Renal cortex interstitium (tissue), 11 donors: ENCODE measurements around the gene PCP4L1. TPM values are rescaled to one million over a fixed set of nuclear protein-coding genes. Genes with fewer than 3 reads are reported as not detected.
"Not testable (repeated sequence)": the region's sequence is repeated elsewhere in the genome, so short reads cannot be mapped to it uniquely, and the experiment has no call there.

Experiments
- DNase-seq, 11 donors: peaks; one replicate each; pipeline ENCODE4 v3.0.0-alpha.2; 2013; ENCODE audit warnings: low read depth in 9 of 11, low spot score in 4 of 11; ENCODE audit errors: extremely low read depth in 1 of 11
- polyA plus RNA-seq, 3 donors: library from polyadenylated mRNA; unstranded; fragments of 120-200 nt; gene quantifications; one replicate each; pipeline ENCODE4 v1.2.1, GENCODE V29; 2013; ENCODE audit not compliant: insufficient read length in 3 of 3

Gene PCP4L1
- polyA plus RNA-seq, 3 donors = 1.0 to 1.7 (median 1.0) TPM

- DNase-seq = no peak
Measured at GRCh38 chr1:161226759-161227158, 31.8 kb upstream of the PCP4L1 start.

GRCh38 chr1:161227196-161227871, 31.2 kb upstream of the PCP4L1 start:
- peak in 9 of 11 donors; percentile 52 to 74 (median 67) for DNase-seq

DNA sequence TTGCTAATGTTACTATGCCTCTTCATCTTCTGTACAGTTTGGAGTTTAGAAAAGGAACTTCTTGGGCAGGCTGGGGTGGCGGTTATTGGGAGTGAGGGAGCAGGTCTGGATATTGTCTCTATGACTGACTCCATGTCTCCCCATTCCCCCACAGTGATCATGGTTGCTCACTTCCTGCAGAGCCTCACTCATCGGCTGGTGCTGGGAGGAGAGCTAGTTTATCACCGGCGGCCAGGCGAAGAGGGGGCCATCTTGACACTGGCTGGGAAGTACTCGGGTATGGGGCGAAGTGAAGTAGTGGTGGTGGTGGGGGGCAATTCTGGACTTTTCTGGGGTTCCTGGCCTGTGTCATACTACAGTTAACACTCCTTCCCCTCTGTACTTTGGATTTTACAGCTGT, 30.5 kb upstream of the PCP4L1 start:
- no peak for DNase-seq

DNA sequence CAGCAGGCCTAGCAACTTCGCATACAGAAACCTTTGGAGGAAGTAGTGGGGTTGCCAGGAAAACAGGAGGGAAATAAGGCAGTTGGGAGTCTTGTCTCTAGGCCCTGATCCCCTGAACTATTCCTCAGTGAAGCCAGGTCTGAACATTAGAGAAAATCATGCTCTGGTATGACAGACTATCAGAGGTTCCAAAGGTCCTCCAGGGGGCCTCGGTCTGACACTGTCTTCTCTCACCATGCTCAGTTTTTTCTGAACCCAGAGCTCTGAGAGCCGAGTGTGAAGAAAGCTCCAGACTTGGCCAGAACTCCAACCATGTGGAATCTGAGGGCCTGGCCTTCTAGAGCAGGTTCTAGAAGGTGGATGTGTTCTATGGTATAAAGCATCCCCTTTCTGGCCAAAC, 28.6 kb upstream of the PCP4L1 start:
- DNase-seq = no peak

DNA sequence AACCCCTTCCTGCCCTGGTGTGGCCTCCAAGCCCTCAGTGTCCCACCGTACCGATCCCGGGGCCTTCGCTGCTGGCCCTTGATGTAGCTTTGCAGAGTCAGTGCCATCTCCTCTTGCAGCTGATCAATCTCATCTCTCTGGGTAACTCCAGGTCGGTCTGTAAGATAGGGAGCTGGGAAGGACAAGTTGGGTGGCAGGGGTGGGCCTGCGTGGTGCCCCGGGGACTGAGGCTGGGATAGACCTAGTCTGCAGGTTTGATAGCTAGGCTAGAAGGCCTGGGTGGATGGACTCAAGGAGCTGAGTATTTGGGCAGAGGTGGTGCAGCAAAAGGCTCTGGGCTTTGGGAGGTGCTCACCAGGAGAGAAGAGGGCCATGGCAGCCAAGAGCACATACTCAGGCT, 27.8 kb upstream of the PCP4L1 start:
- DNase-seq = no peak

DNA sequence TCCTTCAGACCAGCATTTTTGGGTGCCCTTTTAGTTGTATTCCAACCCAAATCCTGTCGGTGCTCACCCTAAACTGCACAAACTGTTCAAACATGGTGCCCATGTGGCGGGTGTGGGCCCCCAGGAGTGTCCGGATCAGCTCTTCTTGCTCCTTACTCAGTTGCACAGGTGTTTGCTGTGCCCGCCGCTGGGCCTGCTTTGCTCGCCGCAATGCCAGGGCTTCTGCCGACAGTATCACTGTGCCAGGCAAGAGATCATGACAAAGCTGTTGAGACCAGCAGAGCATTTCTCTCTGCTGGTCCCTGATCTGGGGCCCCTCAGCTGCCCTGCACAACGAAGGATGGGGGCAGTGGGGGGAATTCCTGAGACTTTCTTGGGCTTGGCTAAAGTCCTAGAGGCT, 25.4 kb upstream of the PCP4L1 start:
- DNase-seq = no peak

- DNase-seq = no peak
Measured at GRCh38 chr1:161235957-161236775, 22.4 kb upstream of the PCP4L1 start.

- DNase-seq = no peak
Measured at GRCh38 chr1:161238039-161238473, 20.5 kb upstream of the PCP4L1 start, which contains the start of gene NR1I3. Gene NR1I3 (minus strand): TSS chr1:161238203. CDS start chr1:161236565, 1,638 bp downstream.

GRCh38 chr1:161241682-161242081, 16.9 kb upstream of the PCP4L1 start:
- no peak for DNase-seq

- DNase-seq = no peak
Measured at GRCh38 chr1:161242313-161242712, 16.2 kb upstream of the PCP4L1 start.

GRCh38 chr1:161244888-161245287, 13.7 kb upstream of the PCP4L1 start:
- DNase-seq = no peak

- not testable (repeated sequence) for DNase-seq
Measured at GRCh38 chr1:161250100-161250499, 8.4 kb upstream of the PCP4L1 start.

DNA sequence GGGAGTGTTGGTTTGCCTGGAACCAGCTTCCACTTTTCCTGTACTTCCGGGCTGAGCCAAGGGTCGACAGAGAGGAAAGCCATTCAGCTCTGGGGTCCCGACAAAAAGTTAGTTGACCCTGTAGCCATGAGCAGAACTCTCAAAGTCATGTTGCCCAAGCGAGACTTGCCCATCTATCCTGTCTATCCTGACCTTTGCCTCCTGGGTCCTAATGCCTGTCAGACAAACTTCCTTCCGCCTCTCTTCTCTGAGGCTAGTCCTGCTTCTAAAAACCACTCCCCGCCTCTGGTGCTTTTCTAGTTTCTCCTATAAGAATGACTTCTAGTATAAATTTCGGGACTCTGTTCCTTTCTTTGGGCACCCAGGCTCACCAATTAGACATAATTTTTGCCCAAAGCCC, 7.7 kb upstream of the PCP4L1 start:
- DNase-seq = no peak

DNA sequence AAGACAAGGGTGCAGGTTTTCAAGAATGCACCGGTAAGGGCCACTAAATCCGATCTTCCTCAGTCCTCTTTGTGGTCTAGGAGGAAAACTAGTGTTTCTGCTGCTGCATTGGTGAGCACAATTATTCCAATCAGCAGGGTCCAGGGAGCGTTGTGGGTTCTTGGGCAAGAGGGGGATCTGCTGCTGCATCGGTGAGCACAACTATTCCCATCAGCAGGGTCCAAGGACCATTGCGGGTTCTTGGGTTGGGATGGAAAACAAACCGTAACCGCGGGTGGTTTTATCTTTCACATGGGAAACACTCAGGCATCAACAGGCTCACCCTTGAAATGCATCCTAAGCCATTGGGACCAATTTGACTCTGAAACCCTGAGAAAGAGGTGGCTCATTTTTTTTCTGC, 7.0 kb upstream of the PCP4L1 start:
- no peak for DNase-seq

DNA sequence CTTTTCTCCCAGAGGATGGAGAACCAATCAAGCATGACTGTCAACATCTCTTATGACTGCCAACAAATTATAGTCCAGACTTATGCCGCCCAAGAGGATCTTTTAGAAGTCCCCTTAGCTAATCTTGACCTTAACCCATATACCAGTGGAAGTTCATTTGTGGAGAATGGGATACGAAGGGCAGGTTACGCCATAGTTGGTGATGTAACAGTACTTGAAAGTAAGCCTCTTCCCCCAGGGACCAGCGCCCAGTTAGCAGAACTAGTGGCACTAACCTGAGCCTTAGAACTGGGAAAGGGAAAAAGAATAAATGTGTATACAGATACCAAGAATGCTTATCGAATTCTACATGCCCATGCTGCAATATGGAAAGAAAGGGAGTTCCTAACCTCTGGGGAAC, 3.2 kb upstream of the PCP4L1 start:
- DNase-seq = not testable (repeated sequence)

DNA sequence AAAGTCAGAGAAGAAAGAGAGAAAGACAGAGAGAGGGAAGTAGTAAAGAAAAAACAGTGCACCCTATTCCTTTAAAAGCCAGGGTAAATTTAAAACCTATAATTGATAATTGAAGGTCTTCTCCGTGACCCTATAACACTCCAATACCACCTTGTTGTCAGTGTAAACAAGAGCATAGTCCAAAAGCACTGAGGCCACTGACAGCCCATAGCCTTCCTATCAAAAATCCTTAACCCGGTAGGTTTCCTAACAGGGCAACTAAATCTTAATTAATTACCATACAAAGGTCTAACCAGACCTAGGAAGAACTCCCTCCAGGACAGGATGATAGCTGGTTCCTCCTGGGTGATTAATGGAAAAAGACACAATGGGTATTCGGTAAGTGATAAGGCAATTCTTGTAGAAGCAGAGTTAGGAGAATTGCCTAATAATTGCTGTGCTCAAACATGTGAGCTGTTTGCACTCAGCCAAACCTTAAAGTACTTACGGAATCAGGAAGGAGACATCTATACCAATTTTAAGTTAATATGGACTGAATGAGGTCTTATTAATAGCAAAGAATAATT, 2.5 kb upstream of the PCP4L1 start:
- DNase-seq = not testable (repeated sequence)

DNA sequence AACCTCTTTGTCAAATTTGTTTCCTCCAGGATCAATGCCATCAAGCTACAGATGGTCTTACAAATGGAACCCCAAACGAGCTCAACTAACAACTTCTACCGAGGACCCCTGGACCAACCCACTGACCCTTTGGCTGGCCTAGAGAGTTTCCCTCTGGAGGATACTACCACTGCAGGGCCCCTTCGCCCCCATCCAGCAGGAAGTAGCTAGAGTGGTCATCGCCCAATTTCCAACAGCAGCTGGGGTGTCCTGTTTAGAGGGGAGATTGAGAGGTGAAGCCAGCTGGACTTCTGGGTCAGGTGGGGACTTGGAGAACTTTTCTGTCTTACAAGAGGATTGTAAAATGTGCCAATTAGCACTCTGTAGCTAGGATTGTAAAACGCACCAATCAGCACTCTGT, 1.4 kb upstream of the PCP4L1 start:
- DNase-seq = not testable (repeated sequence)

DNA sequence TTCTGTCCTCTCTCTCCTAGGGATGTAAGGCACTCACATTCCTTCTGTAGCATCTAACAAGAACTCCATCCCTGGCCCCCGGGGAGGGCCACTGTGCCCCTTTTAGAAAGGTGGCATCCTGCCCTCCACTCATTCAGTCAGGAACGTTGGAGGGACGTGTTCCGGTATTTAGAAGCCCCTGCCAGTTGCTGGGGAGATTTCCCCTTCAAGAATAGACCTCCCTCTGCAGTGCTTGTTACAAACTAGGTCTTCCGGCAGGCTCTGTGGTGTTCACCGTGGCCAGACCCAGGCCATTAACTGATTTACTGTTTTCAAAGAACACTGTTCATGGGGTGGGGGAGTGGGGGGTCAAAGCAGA, 779 bp downstream of the PCP4L1 start:
- no peak for DNase-seq

GRCh38 chr1:161259765-161260164, 1.2 kb downstream of the PCP4L1 start:
- DNase-seq = no peak
